T-helper 17 cell (primary cell): ENCODE measurements around the gene C1orf232. TPM values are rescaled to one million over a fixed set of nuclear protein-coding genes. Genes with fewer than 3 reads are reported as not detected.
A peak's percentile ranks its signal among the peaks of the same experiment; 100 is the strongest.

Experiments
- ATAC-seq: fragments of 150-1000 bp; cut with Tn5 transposase; 2 replicates; pipeline ENCODE4 v1.10.0; 2021; ENCODE audit warnings: mild to moderate bottlenecking, moderate library complexity
- DNase-seq, 3 donors: peaks; one replicate each; pipeline versions ENCODE4 v3.0.0 to v3.0.0-alpha.2; 2020 to 2021
- H3K9me3 ChIP-seq: one replicate; pipeline ENCODE4 v1.7.0; 2013; ENCODE audit warnings: low read length, mild to moderate bottlenecking; ENCODE audit not compliant: control insufficient read depth, poor library complexity, severe bottlenecking
- H3K27ac Mint-ChIP-seq: one replicate; pipeline ENCODE4 v1.8.0; 2022; ENCODE audit warnings: mild to moderate bottlenecking, moderate library complexity, mixed read lengths
- H3K27me3 Mint-ChIP-seq: one replicate; pipeline ENCODE4 v1.8.0; 2022; ENCODE audit warnings: mixed read lengths
- H3K36me3 Mint-ChIP-seq: one replicate; pipeline ENCODE4 v1.8.0; 2022; ENCODE audit warnings: low read depth, mixed read lengths
- H3K4me1 Mint-ChIP-seq: one replicate; pipeline ENCODE4 v1.8.0; 2022; ENCODE audit warnings: mild to moderate bottlenecking, mixed read lengths
- H3K4me3 Mint-ChIP-seq: one replicate; pipeline ENCODE4 v1.8.0; 2022; ENCODE audit warnings: mild to moderate bottlenecking, moderate library complexity, mixed read lengths
- total RNA-seq, 4 donors: library from RNA in 2 of 4; stranded (reverse) in 2 of 4; gene quantifications; one replicate each; pipeline ENCODE4 v1.2.3 and lab custom pipeline; 2022 to 2026

The C1orf232 gene
- total RNA-seq, 2 donors from 2014 or later = not detected

- no peak for ATAC-seq
- H3K27me3 Mint-ChIP-seq = no peaks in the 10 kb centered on the region
- no peaks in the 10 kb centered on the region for H3K9me3 ChIP-seq
These were observed 34.3 kb downstream of the C1orf232 start for GRCh38 chr1:26134466-26134865.

DNA sequence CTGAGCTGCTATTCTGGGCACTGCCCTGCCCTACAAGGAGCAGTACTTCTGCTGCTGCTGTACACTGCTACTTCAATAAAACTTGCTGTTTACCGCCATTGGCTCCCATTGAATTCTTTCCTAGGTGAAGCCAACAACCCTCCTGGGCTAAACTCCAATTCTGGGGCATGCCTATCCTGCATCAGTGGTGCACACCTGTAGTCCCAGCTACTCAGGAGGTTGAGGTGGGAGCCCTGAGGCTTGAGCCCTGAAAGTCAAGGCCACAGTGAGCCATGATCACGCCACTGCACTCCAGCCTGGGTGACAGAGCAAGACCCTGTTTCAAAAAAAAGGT, 36.0 kb downstream of the C1orf232 start:
- no peaks in the 10 kb centered on the region for H3K36me3 Mint-ChIP-seq

More at GRCh38 chr1:26134466-26134865, 34.3 kb downstream of the C1orf232 start:
- Mint-ChIP-seq H3K27ac (no peak overlapping the region), H3K36me3 (no peaks in the 10 kb centered on the region), H3K4me3 (no peak overlapping the region), H3K4me1 (peaks cover 5% of the 10 kb centered on the region)
- DNase-seq = no peak

DNA sequence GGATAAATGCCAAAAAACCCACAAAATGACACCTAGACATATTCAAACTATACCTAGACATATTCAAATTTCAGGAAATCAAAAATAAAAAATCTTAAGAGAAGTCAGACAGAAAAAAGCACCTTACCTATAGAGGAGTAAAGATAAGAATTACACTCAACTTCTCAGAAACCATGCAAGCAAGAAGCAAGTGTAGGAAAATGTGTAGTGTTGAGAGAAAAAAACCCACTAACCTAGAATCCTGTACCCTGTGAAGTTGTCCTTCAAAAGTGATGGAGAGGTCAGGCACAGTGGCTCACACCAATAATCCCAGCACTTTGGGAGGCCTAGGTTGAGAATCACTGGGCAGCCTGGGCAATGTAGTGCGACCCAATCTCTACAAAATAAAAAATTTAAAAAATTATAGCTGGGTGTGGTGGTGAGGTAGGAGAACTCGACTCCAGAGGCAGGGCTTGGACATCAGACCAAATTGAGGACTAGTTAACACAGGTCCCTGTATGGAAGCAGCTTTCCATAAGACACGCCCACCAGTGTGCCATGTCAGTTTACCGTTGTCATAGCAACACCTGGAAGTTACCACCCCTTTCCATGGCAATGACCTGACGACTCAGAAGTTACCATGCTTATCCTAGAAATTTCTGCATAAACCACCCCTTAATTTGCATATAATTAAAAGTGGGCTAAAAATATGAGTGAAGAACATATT, 36.5 kb downstream of the C1orf232 start:
- no peaks in the 10 kb centered on the region for H3K9me3 ChIP-seq
- H3K36me3 Mint-ChIP-seq = no peaks in the 10 kb centered on the region
- no peak overlapping the region for H3K4me3 Mint-ChIP-seq
- DNase-seq (no peak), ATAC-seq (no peak)
- H3K27ac Mint-ChIP-seq = no peak overlapping the region
- H3K4me1 Mint-ChIP-seq = peaks cover 12% of the 10 kb centered on the region
- no peaks in the 10 kb centered on the region for H3K27me3 Mint-ChIP-seq

More for the DNA sequence above, 36.0 kb downstream of the C1orf232 start:
- no peaks in the 10 kb centered on the region for H3K27me3 Mint-ChIP-seq
- H3K4me1 Mint-ChIP-seq = peaks cover 7% of the 10 kb centered on the region
- no peak overlapping the region for H3K27ac Mint-ChIP-seq
- H3K4me3 Mint-ChIP-seq = no peak overlapping the region
- DNase-seq = no peak
- no peaks in the 10 kb centered on the region for H3K9me3 ChIP-seq
- ATAC-seq = no peak

DNA sequence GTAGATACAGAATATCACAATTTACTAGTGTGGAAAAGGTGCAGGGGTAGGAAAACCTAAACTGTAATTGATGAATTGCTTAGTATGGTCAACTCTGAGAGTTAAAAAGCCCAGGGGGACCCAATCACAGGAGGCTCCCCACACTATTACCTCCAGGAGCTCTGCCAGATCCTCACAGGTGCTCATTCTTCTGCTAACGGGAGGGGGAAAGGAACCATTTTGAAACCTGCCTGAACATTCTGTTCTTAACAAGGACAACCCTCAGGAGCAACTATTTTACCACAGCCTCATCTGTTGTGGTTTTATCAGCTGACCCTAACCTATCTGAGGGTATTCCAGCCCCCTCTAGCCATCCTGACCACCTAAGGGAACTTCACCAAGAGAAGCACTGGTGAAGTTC, 38.1 kb downstream of the C1orf232 start:
- no peaks in the 10 kb centered on the region for H3K27me3 Mint-ChIP-seq
- H3K36me3 Mint-ChIP-seq = no peaks in the 10 kb centered on the region
- peaks cover 21% of the 10 kb centered on the region for H3K4me1 Mint-ChIP-seq
- ATAC-seq = no peak
- DNase-seq = no peak
- H3K27ac Mint-ChIP-seq = no peak overlapping the region
- no peaks in the 10 kb centered on the region for H3K9me3 ChIP-seq
- H3K4me3 Mint-ChIP-seq = no peak overlapping the region

DNA sequence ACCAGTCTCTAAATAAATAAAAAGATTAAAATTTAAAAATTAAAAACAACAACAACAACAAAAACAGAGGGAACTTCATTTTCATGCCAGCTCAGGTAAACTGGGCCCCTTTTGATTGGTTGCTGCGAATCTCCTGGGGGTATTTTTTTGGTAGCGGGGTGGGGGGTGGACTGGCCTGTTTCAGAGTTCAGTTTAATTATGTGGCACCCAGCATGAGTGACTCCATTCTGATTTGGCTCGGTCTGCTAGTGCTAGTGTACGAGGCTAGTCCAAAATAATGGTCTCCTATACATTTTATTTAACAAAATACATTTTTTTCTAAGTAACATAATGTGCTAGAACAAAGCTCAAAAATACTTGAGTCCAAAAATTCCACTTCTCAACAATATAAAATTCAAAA, 39.0 kb downstream of the C1orf232 start:
- ATAC-seq (no peak), DNase-seq (no peak)
- peaks cover 23% of the 10 kb centered on the region for H3K4me1 Mint-ChIP-seq
- H3K27ac Mint-ChIP-seq = no peak overlapping the region
- H3K27me3 Mint-ChIP-seq = no peaks in the 10 kb centered on the region
- H3K36me3 Mint-ChIP-seq = no peaks in the 10 kb centered on the region
- no peaks in the 10 kb centered on the region for H3K9me3 ChIP-seq
- no peak overlapping the region for H3K4me3 Mint-ChIP-seq

GRCh38 chr1:26127235-26128163, 41.3 kb downstream of the C1orf232 start:
- ATAC-seq (no peak), DNase-seq (no peak)
- no peaks in the 10 kb centered on the region for H3K9me3 ChIP-seq
- H3K4me3 Mint-ChIP-seq = peak overlapping the region; percentile 80
- H3K36me3 Mint-ChIP-seq = peaks cover 3% of the 10 kb centered on the region
- H3K4me1 Mint-ChIP-seq = peaks cover 31% of the 10 kb centered on the region
- no peaks in the 10 kb centered on the region for H3K27me3 Mint-ChIP-seq
- peak overlapping the region; percentile 92 for H3K27ac Mint-ChIP-seq

- Mint-ChIP-seq H3K4me3 (peak overlapping the region; percentile 87), H3K4me1 (peaks cover 31% of the 10 kb centered on the region), H3K36me3 (peaks cover 3% of the 10 kb centered on the region), H3K27me3 (no peaks in the 10 kb centered on the region), H3K27ac (peak overlapping the region; percentile 92)
- H3K9me3 ChIP-seq = no peaks in the 10 kb centered on the region
- ATAC-seq (peak; percentile 99), DNase-seq (peak in 2 of 3 donors; percentile 16 to 37)
These were observed 42.3 kb downstream of the C1orf232 start for GRCh38 chr1:26126321-26127084.

DNA sequence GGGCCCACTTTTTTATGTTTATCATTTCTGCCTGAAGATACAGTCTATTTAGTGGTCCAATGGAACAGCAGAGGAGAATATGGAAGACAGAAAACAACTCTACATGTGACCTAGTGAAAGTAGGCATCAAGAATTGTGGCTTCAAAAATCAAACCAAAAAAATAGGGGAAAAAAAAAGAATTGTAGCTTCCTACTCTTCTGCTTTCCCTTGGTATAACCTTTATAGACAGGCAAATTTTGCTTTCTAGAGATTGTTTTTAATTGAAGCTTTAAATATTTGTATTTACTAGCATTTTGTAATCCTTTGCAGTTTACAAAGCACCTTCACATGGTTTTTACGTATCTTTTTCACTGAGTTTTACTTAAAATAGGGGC, 42.8 kb downstream of the C1orf232 start:
- Mint-ChIP-seq H3K27ac (peak overlapping the region; percentile 92), H3K4me1 (peaks cover 31% of the 10 kb centered on the region), H3K36me3 (peaks cover 3% of the 10 kb centered on the region), H3K4me3 (peak overlapping the region; percentile 87), H3K27me3 (no peaks in the 10 kb centered on the region)
- no peaks in the 10 kb centered on the region for H3K9me3 ChIP-seq
- ATAC-seq (no peak), DNase-seq (no peak)

DNA sequence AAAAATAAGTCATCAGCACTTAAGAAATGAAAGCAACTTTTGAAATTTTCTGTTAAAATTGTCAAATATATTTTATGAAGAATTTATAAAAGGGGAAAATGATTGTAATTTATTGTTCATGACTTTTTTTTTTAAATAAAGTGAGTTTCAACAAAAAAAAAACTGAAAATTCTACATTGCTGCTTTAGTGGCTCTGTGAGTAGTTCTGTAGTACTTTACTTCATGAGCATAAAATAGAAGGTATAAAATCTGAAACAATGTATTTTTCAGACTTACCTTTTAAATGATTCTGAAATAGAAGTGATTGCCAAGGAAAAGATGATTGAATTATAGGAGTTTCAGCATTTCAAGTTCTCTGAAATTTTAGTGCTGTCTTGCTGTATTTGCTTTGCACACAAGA, 43.4 kb downstream of the C1orf232 start:
- Mint-ChIP-seq H3K4me1 (peaks cover 31% of the 10 kb centered on the region), H3K36me3 (peaks cover 3% of the 10 kb centered on the region), H3K4me3 (no peak overlapping the region), H3K27ac (peak overlapping the region; percentile 92), H3K27me3 (no peaks in the 10 kb centered on the region)
- no peak for ATAC-seq
- H3K9me3 ChIP-seq = no peaks in the 10 kb centered on the region
- no peak for DNase-seq

DNA sequence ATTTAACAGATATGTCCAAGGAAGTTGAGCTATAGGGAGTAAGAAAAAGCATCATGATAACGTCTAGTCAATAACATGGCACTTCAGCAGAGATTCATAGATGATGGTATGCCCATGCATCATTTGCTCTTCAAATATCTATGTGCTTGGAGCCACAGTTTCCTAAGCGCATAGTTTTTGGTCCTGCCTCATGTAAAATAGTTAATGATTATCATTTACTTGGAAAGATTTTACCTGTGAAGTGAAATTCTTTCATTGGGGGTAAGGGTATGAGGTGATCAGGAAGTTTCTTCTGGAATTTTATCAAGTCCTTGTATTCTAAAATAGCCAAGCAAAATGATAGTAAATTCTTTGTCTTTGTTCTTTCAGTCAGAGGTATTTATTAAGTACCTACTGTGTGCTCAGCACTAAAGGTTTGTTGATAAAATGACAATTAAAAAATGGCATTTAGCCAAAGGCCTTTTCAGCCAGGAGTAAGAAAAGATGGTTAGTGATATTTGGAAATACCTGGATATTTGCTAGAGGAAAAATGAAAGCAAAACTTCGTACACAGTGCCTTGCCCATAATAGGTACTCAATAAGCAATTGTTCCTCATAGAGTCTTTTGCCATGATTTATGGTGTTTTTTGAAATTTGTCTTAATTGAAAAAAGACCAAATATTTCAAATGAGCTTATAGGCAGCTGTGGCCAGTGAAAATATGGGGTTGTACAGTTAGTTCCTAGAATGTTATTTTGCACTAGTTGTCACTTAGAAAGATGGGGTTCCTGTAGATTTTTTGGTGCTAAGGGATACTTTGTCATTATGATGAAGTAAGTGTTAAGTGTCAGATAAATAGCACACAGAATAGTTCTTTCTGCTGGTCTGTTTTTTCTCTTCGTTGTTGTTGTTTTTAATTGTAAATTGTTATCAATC, 44.1 kb downstream of the C1orf232 start:
- no peaks in the 10 kb centered on the region for H3K9me3 ChIP-seq
- Mint-ChIP-seq H3K4me3 (peak overlapping the region; percentile 41), H3K27me3 (no peaks in the 10 kb centered on the region), H3K27ac (peak overlapping the region; percentile 77), H3K4me1 (peaks cover 34% of the 10 kb centered on the region), H3K36me3 (peaks cover 3% of the 10 kb centered on the region)
- DNase-seq (no peak), ATAC-seq (no peak)

DNA sequence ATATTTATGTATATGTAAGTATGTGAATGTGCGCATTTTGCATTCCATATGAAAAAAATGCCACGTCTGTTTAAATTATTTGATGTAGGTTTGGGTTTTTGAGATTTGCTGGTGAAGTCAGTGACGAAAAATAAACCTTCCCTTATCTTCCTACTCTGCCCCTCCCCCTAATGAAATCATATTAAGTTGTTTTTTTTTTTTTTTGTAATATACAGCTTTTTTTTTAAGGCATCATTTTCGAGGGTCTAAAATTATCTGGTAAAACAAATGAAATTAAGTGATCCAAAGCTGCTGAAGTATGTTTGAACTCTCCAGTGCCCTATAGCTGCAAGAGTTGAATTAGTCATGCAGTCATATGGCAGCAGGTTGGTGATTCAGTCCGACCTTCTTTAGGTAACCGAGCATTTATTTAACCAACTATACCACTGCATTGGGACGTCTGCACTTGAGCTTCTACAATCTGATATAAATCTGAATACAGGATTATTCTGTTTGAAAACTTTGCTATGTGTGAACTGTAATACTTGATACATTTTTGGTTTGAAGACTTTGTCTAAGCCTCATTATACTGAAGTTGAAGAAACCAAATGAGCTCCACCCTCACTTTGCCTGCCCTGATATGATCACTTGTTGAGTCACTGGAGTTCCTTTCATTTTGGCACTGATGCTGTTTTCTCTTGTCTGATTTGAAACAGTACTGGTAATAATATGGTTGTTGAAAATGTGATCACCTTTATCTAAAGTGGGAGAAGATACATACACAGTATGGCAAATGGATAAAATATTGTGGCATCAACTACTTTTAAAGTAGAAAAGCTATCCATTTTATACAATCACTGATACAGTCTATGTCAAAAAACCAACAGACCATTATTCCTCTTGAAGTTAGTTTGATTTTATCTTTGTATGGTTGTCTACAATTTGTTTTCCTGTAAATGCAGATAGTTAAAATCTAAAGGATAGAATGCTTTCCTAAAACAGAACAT, 45.5 kb downstream of the C1orf232 start:
- peak overlapping the region; percentile 58 for H3K4me3 Mint-ChIP-seq
- H3K4me1 Mint-ChIP-seq = peaks cover 33% of the 10 kb centered on the region

More for the DNA sequence above, 45.5 kb downstream of the C1orf232 start:
- ATAC-seq (no peak), DNase-seq (no peak)
- H3K9me3 ChIP-seq = no peaks in the 10 kb centered on the region
- Mint-ChIP-seq H3K27ac (peak overlapping the region; percentile 77), H3K27me3 (no peaks in the 10 kb centered on the region), H3K36me3 (peaks cover 3% of the 10 kb centered on the region)
